GM23338 (cell line): Measurements from ENCODE around the gene ETFRF1.

Experiments used
- CREB1 ChIP-seq: fragments of 250-450 bp; sonication (Bioruptor Pico); IDR thresholded peaks from 2 replicates; pipeline ENCODE4 v1.5.0; 2020; ENCODE audit warnings: low read depth, mild to moderate bottlenecking, moderate library complexity
- EZH2 ChIP-seq: fragments of 200-600 bp; sonication (generic); IDR thresholded peaks from one replicate; pipeline ENCODE4 v1.8.0; 2017; ENCODE audit warnings: antibody characterized with exemption, mild to moderate bottlenecking, low read depth; ENCODE audit not compliant: unreplicated experiment
- EZH2phosphoT487 ChIP-seq: fragments of 200-600 bp; sonication (generic); IDR thresholded peaks from one replicate; pipeline ENCODE4 v1.8.1; 2018; ENCODE audit warnings: antibody characterized with exemption; ENCODE audit not compliant: unreplicated experiment
- JUNB ChIP-seq: IDR thresholded peaks from one replicate; pipeline ENCODE4 v1.6.1; 2016; ENCODE audit warnings: antibody characterized with exemption; ENCODE audit not compliant: unreplicated experiment
- NANOG ChIP-seq: IDR thresholded peaks from 2 replicates; pipeline ENCODE4 v1.6.1; 2016; ENCODE audit warnings: antibody characterized with exemption, borderline replicate concordance
- POLR2AphosphoS5 ChIP-seq: IDR thresholded peaks from 2 replicates; pipeline ENCODE4 v1.6.1; 2016; ENCODE audit warnings: antibody characterized with exemption, low read depth
- TF ChIP-seq, protein P1 (sequence below), 2 experiments: fragments of 200-600 bp in 1 of 2; sonication (generic) in 1 of 2; conservative IDR thresholded peaks; 2 replicates each; pipeline versions ENCODE4 v1.5.1 to v1.6.1; 2016 to 2017; ENCODE audit warnings: antibody characterized with exemption in 2 of 2, low read depth in 2 of 2, mild to moderate bottlenecking in 2 of 2, moderate library complexity in 1 of 2
- TF ChIP-seq, protein P2 (sequence below): IDR thresholded peaks from one replicate; pipeline ENCODE4 v1.6.1; 2018; ENCODE audit warnings: antibody characterized with exemption; ENCODE audit not compliant: unreplicated experiment

DNA sequence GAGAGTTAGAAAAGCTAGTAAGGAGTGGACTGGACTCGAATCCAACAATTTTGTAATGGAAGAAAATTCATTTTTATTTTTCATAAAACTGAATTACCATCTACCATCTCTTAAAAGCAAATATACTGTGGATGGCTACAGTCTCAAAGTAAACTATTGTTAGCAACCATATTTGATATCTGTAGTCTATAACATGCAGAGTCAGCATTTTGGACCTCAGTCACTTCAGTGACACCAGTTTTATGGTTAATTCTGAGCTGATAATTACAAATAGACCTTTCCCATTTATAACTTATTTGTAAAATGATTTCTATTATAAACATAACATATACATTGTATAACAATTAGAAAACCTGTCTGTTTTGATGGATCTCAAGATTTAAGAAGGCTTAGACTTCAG lies 53.7 kb downstream of the ETFRF1 start:
- TF ChIP-seq EZH2phosphoT487 (no peak), EZH2 (no peak), NANOG (no peak), POLR2AphosphoS5 (no peak), CREB1 (CRISPR knock-in tag) (no peak), JUNB (no peak)
- TF ChIP-seq, protein P1, sequence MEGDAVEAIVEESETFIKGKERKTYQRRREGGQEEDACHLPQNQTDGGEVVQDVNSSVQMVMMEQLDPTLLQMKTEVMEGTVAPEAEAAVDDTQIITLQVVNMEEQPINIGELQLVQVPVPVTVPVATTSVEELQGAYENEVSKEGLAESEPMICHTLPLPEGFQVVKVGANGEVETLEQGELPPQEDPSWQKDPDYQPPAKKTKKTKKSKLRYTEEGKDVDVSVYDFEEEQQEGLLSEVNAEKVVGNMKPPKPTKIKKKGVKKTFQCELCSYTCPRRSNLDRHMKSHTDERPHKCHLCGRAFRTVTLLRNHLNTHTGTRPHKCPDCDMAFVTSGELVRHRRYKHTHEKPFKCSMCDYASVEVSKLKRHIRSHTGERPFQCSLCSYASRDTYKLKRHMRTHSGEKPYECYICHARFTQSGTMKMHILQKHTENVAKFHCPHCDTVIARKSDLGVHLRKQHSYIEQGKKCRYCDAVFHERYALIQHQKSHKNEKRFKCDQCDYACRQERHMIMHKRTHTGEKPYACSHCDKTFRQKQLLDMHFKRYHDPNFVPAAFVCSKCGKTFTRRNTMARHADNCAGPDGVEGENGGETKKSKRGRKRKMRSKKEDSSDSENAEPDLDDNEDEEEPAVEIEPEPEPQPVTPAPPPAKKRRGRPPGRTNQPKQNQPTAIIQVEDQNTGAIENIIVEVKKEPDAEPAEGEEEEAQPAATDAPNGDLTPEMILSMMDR (conservative IDR thresholded peaks at IDR 0.05; ENCODE audit: low read depth in 2 of 2): no peak
- TF ChIP-seq, protein P2, sequence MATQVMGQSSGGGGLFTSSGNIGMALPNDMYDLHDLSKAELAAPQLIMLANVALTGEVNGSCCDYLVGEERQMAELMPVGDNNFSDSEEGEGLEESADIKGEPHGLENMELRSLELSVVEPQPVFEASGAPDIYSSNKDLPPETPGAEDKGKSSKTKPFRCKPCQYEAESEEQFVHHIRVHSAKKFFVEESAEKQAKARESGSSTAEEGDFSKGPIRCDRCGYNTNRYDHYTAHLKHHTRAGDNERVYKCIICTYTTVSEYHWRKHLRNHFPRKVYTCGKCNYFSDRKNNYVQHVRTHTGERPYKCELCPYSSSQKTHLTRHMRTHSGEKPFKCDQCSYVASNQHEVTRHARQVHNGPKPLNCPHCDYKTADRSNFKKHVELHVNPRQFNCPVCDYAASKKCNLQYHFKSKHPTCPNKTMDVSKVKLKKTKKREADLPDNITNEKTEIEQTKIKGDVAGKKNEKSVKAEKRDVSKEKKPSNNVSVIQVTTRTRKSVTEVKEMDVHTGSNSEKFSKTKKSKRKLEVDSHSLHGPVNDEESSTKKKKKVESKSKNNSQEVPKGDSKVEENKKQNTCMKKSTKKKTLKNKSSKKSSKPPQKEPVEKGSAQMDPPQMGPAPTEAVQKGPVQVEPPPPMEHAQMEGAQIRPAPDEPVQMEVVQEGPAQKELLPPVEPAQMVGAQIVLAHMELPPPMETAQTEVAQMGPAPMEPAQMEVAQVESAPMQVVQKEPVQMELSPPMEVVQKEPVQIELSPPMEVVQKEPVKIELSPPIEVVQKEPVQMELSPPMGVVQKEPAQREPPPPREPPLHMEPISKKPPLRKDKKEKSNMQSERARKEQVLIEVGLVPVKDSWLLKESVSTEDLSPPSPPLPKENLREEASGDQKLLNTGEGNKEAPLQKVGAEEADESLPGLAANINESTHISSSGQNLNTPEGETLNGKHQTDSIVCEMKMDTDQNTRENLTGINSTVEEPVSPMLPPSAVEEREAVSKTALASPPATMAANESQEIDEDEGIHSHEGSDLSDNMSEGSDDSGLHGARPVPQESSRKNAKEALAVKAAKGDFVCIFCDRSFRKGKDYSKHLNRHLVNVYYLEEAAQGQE: no peak
